22Rv1 (cell line): ENCODE data around the gene SCN4B.

Experiments
- H3K27ac ChIP-seq: fragments of 450-650 bp; 2 replicates; pipeline ENCODE4 v1.5.1; 2017
- ZFX ChIP-seq: fragments of 450-650 bp; IDR thresholded peaks from 2 replicates; pipeline ENCODE4 v1.6.1; 2017; ENCODE audit warnings: antibody characterized with exemption, borderline replicate concordance
- TF ChIP-seq, protein P1 (sequence below): fragments of 450-650 bp; IDR thresholded peaks from 2 replicates; pipeline ENCODE4 v1.5.1; 2017; ENCODE audit warnings: mild to moderate bottlenecking

The SCN4B gene

DNA sequence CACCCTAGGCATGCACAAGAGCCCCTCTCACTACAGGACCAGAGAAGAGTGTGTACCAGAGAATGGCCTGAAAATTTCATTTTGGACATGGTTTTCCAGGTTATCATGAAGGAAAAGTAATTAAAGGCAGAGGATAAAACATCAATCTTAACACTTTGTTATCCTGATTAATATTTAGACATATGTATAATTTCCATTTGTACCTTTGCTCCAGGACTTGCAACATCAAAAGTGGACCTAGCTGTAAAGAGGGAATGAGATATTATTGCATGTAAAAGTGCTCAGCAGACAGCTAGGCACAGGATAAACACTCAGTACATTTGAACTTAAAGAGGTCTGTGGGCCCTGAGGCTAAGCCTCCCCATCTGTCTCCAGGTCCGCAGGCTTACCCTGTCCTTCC lies 2.0 kb upstream of the SCN4B start:
- H3K27ac ChIP-seq = no peak overlapping the region
- TF ChIP-seq, protein P1, sequence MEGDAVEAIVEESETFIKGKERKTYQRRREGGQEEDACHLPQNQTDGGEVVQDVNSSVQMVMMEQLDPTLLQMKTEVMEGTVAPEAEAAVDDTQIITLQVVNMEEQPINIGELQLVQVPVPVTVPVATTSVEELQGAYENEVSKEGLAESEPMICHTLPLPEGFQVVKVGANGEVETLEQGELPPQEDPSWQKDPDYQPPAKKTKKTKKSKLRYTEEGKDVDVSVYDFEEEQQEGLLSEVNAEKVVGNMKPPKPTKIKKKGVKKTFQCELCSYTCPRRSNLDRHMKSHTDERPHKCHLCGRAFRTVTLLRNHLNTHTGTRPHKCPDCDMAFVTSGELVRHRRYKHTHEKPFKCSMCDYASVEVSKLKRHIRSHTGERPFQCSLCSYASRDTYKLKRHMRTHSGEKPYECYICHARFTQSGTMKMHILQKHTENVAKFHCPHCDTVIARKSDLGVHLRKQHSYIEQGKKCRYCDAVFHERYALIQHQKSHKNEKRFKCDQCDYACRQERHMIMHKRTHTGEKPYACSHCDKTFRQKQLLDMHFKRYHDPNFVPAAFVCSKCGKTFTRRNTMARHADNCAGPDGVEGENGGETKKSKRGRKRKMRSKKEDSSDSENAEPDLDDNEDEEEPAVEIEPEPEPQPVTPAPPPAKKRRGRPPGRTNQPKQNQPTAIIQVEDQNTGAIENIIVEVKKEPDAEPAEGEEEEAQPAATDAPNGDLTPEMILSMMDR = no peak
- no peak for TF ChIP-seq ZFX

DNA sequence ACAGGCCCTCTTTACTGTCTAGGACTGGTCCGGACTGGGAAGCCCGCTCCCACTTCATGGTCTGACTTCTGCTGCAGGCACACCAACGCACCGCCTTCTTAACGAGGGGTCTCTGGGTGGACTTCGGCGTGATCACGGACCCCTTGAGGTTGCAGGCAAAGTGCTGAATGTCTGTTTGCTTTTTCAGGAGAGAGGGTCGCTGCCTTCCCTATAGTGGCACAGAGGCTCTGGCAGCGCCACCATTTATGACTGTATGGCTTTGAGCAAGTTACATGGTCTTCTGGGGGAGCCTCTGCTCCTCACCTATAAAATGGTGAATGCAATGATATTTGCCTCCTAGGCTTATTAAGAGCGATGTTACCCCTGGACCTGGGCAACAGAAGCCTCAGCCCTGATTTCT lies 1.4 kb upstream of the SCN4B start:
- no peak for TF ChIP-seq ZFX
- TF ChIP-seq, protein P1 = no peak
- no peak overlapping the region for H3K27ac ChIP-seq

DNA sequence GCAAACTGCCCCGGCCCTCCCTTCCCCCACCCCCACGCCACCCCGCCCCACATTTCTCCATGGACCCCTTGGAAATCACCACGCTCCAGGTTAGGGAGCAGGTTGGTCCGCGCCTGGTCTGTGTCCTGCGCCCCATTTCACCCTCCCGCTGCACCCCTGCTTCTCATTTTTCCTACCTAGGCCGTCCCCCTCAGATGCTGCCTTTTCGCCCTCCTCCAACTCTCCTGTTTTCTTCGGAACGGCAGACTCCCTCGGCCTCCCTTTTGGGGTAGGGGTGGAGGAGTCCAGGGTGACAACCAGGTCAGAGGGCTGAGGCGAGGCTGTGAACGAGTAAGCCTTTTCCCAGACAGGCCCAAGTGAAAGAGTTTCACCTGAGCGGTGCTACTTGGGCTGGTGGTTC lies 893 bp upstream of the SCN4B start:
- TF ChIP-seq, protein P1 = no peak
- TF ChIP-seq ZFX = no peak

DNA sequence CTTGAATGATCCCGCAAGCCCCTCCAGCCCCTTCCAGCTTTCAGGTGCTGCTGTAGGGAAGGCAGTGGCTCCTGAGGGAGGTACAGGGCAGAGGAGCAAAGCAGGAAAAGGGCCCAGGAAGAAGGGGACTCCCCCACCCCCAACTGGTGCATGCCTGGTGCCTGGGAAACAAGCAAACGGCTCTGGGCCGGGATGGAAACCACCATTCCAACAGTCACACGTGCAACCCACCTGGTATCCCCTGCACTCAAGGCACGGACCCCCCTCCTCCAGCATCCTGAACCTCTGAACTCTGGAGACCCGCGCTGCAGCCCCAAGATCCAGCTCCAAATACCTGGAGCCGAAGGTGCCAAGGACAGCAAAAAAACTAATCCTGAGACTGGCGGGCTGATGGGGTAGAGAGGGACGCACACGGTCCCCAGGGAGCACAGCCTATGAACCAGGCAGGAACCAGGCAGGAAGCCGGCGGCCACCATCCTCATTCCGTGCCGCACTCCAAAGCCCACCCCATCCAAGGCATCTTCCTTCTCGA lies 537 bp downstream of the SCN4B start:
- no peak overlapping the region for H3K27ac ChIP-seq
- no peak for TF ChIP-seq ZFX
- TF ChIP-seq, protein P1 = no peak

More for the DNA sequence above, 893 bp upstream of the SCN4B start:
- no peak overlapping the region for H3K27ac ChIP-seq

DNA sequence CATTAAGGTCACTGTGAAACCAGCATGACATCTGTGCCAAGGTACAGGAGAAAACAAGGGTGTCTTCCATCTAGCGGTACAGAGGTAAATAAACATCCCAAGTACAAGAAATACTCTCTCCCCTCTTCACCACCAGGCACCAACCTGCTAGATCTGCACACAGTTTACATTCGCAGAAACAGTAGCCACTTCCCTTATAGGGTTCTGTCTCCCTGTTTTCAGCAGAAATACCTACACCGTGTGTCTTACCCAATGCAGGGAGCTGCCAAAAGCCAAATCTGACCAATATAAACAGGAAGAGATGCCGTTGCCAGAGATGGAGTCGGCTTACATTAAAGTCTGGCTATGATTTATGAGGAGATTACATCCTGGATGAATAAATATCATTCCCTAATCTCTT lies 1.2 kb downstream of the SCN4B start:
- TF ChIP-seq ZFX = no peak
- TF ChIP-seq, protein P1 = no peak
- H3K27ac ChIP-seq = no peak overlapping the region

DNA sequence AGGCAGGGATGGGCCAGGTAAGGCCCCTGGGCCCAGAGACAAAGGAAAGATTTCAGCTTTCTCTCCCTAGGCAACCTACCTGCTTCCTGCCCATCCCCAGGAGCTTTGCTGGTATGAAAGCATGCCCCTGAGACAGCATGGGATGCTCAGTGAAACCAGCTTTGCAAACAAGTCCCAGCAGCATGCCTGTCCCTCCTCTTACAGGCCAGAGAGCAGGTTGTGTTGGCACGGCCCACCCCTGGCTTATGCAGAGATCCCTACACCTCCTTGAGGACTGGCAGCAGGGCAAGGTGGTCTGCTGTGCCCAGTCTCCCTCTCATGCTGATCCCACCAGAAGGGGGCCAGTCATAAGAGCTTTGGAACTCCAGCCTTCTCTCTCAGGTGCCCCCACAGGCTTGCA lies 3.1 kb downstream of the SCN4B start:
- H3K27ac ChIP-seq = no peak overlapping the region
- TF ChIP-seq, protein P1 = no peak
- TF ChIP-seq ZFX = no peak

DNA sequence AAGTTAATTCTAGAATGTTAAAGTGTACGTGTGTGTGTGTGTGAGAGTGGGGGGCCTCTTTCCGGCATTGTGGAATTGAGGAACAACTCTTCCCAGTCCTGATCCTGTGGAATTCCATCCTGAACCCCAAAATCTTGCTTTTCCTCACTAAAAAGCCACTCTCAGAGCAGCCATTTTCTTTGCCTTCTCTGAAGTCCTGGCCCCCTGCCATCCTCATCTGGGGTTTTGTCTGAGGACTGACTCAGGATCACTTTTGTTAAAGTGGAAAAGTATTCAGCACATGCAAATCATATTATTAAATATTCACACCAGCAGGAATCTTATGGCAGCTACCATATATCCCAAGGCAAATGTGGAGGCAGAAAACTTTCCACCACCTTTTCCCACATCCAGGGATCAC lies 3.8 kb downstream of the SCN4B start:
- H3K27ac ChIP-seq = no peak overlapping the region
- TF ChIP-seq, protein P1 = no peak
- no peak for TF ChIP-seq ZFX
